Testis (tissue), 3 donors: ENCODE measurements around the gene ENAH. TPM values are rescaled to one million over a fixed set of nuclear protein-coding genes. Genes with fewer than 3 reads are reported as not detected.

Experiments
- DNase-seq: peaks from one replicate; pipeline ENCODE4 v3.0.0-alpha.2; 2019
- H3K27ac ChIP-seq, 2 donors: fragments of 200-600 bp; sonication (generic); one replicate each; pipeline ENCODE4 v1.5.1; 2019
- H3K27me3 ChIP-seq: fragments of 200-600 bp; sonication (generic); one replicate; pipeline ENCODE4 v1.5.1; 2019
- H3K36me3 ChIP-seq: fragments of 200-600 bp; sonication (generic); one replicate; pipeline ENCODE4 v1.5.1; 2017; ENCODE audit warnings: low read depth; ENCODE audit errors: missing control alignments
- H3K4me1 ChIP-seq: fragments of 200-600 bp; sonication (generic); one replicate; pipeline ENCODE4 v1.5.1; 2019
- H3K4me3 ChIP-seq, 2 donors: fragments of 200-600 bp; sonication (generic); one replicate each; pipeline ENCODE4 v1.5.1; 2017 to 2019
- H3K9me3 ChIP-seq: fragments of 200-600 bp; sonication (generic); one replicate; pipeline ENCODE4 v1.5.1; 2017
- CTCF ChIP-seq, 3 experiments: fragments of 450-650 bp in 2 of 3; fragments of 200-600 bp in 1 of 3; sonication (generic) in 1 of 3; IDR thresholded peaks; one replicate each; pipeline ENCODE4 v1.5.1; 2016 to 2019; ENCODE audit warnings: antibody characterized with exemption in 3 of 3, mild to moderate bottlenecking in 2 of 3, moderate library complexity in 1 of 3
- POLR2A ChIP-seq: fragments of 450-650 bp; IDR thresholded peaks from one replicate; pipeline ENCODE4 v1.6.1; 2017; ENCODE audit warnings: antibody characterized with exemption, mild to moderate bottlenecking, moderate library complexity
- WGBS, 2 donors: methylation state at CpG; one replicate each; pipeline ENCODE4 v1.1.5; 2018; 5-methylcytosine and 5-hydroxymethylcytosine counted together
- intact Hi-C: fragments of 100-400 bp; cut with DNase I; formaldehyde crosslinking; loops from one replicate; pipeline ENCODE4 v1.15.1; 2023; ENCODE audit warnings: low total_unique reads
- polyA plus RNA-seq: library from polyadenylated mRNA; stranded (reverse); fragments of 350-450 nt; fragmentation: Illumina TruSeq; extraction: RNeasy Lipid Tissue Mini Kit (QIAGEN cat#74804); gene quantifications from one replicate; pipeline ENCODE4 v1.2.3, GENCODE V29; 2014; ENCODE audit warnings: low read depth, low replicate concordance; ENCODE audit not compliant: insufficient read depth
- total RNA-seq, 2 donors: library from RNA; depleted of rRNA; stranded (reverse); fragments of >200 nt; gene quantifications; one replicate each; pipeline ENCODE4 v1.2.3, GENCODE V29; 2016

The ENAH gene
- total and polyA plus RNA-seq, 3 donors from 2014 or later: 84.3 to 132 (median 122) TPM

- no peak for DNase-seq
- H3K27me3 ChIP-seq: no peaks in the 10 kb centered on the region
- WGBS, 2 donors: 90 to 94% methylated on average over 4 of the region's 4 CpGs
- intact Hi-C loops: no loop called here
- no peak overlapping the region for H3K27ac ChIP-seq
- no peaks in the 10 kb centered on the region for H3K36me3 ChIP-seq
- TF ChIP-seq POLR2A (no peak), CTCF (IDR thresholded peaks at IDR 0.05) (no peak)
- H3K4me3 ChIP-seq: no peak overlapping the region
- no peaks in the 10 kb centered on the region for H3K9me3 ChIP-seq
- H3K4me1 ChIP-seq: no peaks in the 10 kb centered on the region
These were observed 152.2 kb downstream of the ENAH start for GRCh38 chr1:225500624-225501192.

GRCh38 chr1:225498549-225499136 lies 154.3 kb downstream of the ENAH start:
- Histone ChIP-seq H3K27me3 (no peaks in the 10 kb centered on the region), H3K9me3 (no peaks in the 10 kb centered on the region), H3K27ac (no peak overlapping the region), H3K4me3 (no peak overlapping the region), H3K4me1 (no peaks in the 10 kb centered on the region), H3K36me3 (no peaks in the 10 kb centered on the region)
- 73 to 77% methylated on average over 4 of the region's 4 CpGs for WGBS, 2 donors
- intact Hi-C loops: no loop called here
- TF ChIP-seq POLR2A (no peak), CTCF (IDR thresholded peaks at IDR 0.05) (no peak)
- no peak for DNase-seq

- intact Hi-C loops: no loop called here
- 83 to 85% methylated on average over 7 of the region's 7 CpGs for WGBS, 2 donors
- H3K27ac ChIP-seq: no peak overlapping the region
- no peak for TF ChIP-seq CTCF (IDR thresholded peaks at IDR 0.05)
- TF ChIP-seq POLR2A: no peak
- no peak overlapping the region for H3K4me3 ChIP-seq
- no peaks in the 10 kb centered on the region for H3K36me3 ChIP-seq
- no peak for DNase-seq
- H3K9me3 ChIP-seq: no peaks in the 10 kb centered on the region
- no peaks in the 10 kb centered on the region for H3K27me3 ChIP-seq
- no peaks in the 10 kb centered on the region for H3K4me1 ChIP-seq
These were observed 158.0 kb downstream of the ENAH start for GRCh38 chr1:225494789-225495359.

GRCh38 chr1:225493591-225494246 lies 159.2 kb downstream of the ENAH start:
- DNase-seq: no peak
- 86 to 89% methylated on average over 6 of the region's 6 CpGs for WGBS, 2 donors
- no peaks in the 10 kb centered on the region for H3K4me1 ChIP-seq
- H3K27ac ChIP-seq: no peak overlapping the region
- TF ChIP-seq CTCF (IDR thresholded peaks at IDR 0.05) (no peak), POLR2A (no peak)
- intact Hi-C loops: no loop called here
- H3K36me3 ChIP-seq: no peaks in the 10 kb centered on the region
- H3K27me3 ChIP-seq: no peaks in the 10 kb centered on the region
- H3K9me3 ChIP-seq: no peaks in the 10 kb centered on the region
- H3K4me3 ChIP-seq: no peak overlapping the region
